Astrocyte of the cerebellum (primary cell): Measurements from ENCODE around the gene BLCAP.
"Not testable (repeated sequence)": the region's sequence is repeated elsewhere in the genome, so short reads cannot be mapped to it uniquely, and the experiment has no call there.

Experiments used
- DNase-seq: peaks from one replicate; pipeline ENCODE4 v3.0.0-alpha.2; 2011; ENCODE audit warnings: low read depth
- H3K4me3 ChIP-seq: 2 replicates; pipeline ENCODE4 v1.5.1; 2011; ENCODE audit warnings: mild to moderate bottlenecking, low read depth, low read length, moderate library complexity
- CTCF ChIP-seq: IDR thresholded peaks from 2 replicates; pipeline ENCODE4 v1.5.1; 2012; ENCODE audit warnings: low read length, low read depth, moderate library complexity, mild to moderate bottlenecking; ENCODE audit errors: missing control alignments
- in situ Hi-C: cut with HindIII; loops from 2 replicates; pipeline ENCODE4 v1.10.0; 2017; ENCODE audit warnings: low sequenced_read_pairs

The BLCAP gene

GRCh38 chr20:37558306-37558705, 30.6 kb upstream of the BLCAP start:
- in situ Hi-C loops: no loop called here
- no peak for DNase-seq
- TF ChIP-seq CTCF: no peak
- no peak overlapping the region for H3K4me3 ChIP-seq

GRCh38 chr20:37556538-37556937, 28.9 kb upstream of the BLCAP start:
- no peak overlapping the region for H3K4me3 ChIP-seq
- in situ Hi-C loops: no loop called here
- no peak for TF ChIP-seq CTCF
- no peak for DNase-seq

GRCh38 chr20:37554721-37555298, 27.1 kb upstream of the BLCAP start:
- DNase-seq, H3K4me3 ChIP-seq, in situ Hi-C loops: not testable (repeated sequence)

GRCh38 chr20:37552415-37552814, 24.7 kb upstream of the BLCAP start:
- in situ Hi-C loops: no loop called here
- DNase-seq: no peak
- no peak for TF ChIP-seq CTCF
- H3K4me3 ChIP-seq: no peak overlapping the region

- in situ Hi-C loops, H3K4me3 ChIP-seq, DNase-seq: not testable (repeated sequence)
Observed at GRCh38 chr20:37551660-37552059, 24.0 kb upstream of the BLCAP start.

GRCh38 chr20:37550101-37550920, 22.6 kb upstream of the BLCAP start:
- DNase-seq, in situ Hi-C loops, H3K4me3 ChIP-seq: not testable (repeated sequence)

GRCh38 chr20:37547912-37548311, 20.2 kb upstream of the BLCAP start:
- no peak for TF ChIP-seq CTCF
- in situ Hi-C loops: no loop called here
- no peak for DNase-seq
- no peak overlapping the region for H3K4me3 ChIP-seq

- no peak for TF ChIP-seq CTCF
- no peak overlapping the region for H3K4me3 ChIP-seq
- in situ Hi-C loops: no loop called here
- DNase-seq: no peak
Observed at GRCh38 chr20:37545516-37545915, 17.8 kb upstream of the BLCAP start.
